Body of pancreas (tissue), 4 donors: ENCODE results near the gene ATXN1. TPM values are rescaled to one million over a fixed set of nuclear protein-coding genes. Genes with fewer than 3 reads are reported as not detected.

Experiments used
- ATAC-seq: fragments of 150-250 bp; one replicate; pipeline ENCODE4 v1.9.1; 2016
- DNase-seq, 4 donors: peaks; one replicate each; pipeline ENCODE4 v3.0.0-alpha.2; 2019
- H3K27ac ChIP-seq, 4 donors: fragments of 200-600 bp; sonication (generic); 1 replicate in 3 of 4; 2 replicates in 1 of 4; pipeline versions ENCODE4 v1.5.1 to v1.6.1; 2016 to 2019; ENCODE audit warnings: mild to moderate bottlenecking in 1 of 4, mixed read lengths in 1 of 4, moderate library complexity in 1 of 4
- H3K27me3 ChIP-seq, 2 donors: fragments of 200-600 bp; sonication (generic); one replicate each; pipeline ENCODE4 v1.6.0; 2016; ENCODE audit warnings: mild to moderate bottlenecking in 1 of 2
- H3K36me3 ChIP-seq, 2 donors: fragments of 200-600 bp; sonication (generic); replicated peaks in 1 of 2; 2 replicates each; pipeline ENCODE4 v1.5.1; 2016; ENCODE audit warnings: low read depth in 2 of 2; ENCODE audit not compliant: insufficient read depth in 1 of 2
- H3K4me1 ChIP-seq: fragments of 200-600 bp; sonication (generic); one replicate; pipeline ENCODE4 v1.6.0; 2016
- H3K4me3 ChIP-seq, 2 donors: fragments of 200-600 bp; sonication (generic); 1 replicate in 1 of 2; 2 replicates in 1 of 2; pipeline ENCODE4 v1.5.1; 2016 to 2019
- H3K9me3 ChIP-seq, 3 donors: fragments of 200-600 bp; sonication (generic); 1 replicate in 2 of 3; 2 replicates in 1 of 3; pipeline ENCODE4 v1.5.1; 2016
- CTCF ChIP-seq, 7 experiments: fragments of 450-650 bp in 4 of 7; fragments of 200-600 bp in 3 of 7; sonication (generic) in 3 of 7; IDR thresholded peaks; one replicate each; pipeline ENCODE4 v1.5.1; 2016 to 2019; ENCODE audit warnings: antibody characterized with exemption in 7 of 7
- POLR2A ChIP-seq, 3 donors: fragments of 450-650 bp; IDR thresholded peaks; one replicate each; pipeline ENCODE4 v1.6.1; 2016; ENCODE audit warnings: antibody characterized with exemption in 3 of 3, mild to moderate bottlenecking in 2 of 3
- WGBS, 2 donors: methylation state at CpG; one replicate each; pipeline ENCODE4 v1.1.5; 2017; 5-methylcytosine and 5-hydroxymethylcytosine counted together
- intact Hi-C: fragments of 100-400 bp; cut with DNase I; formaldehyde crosslinking; loops from one replicate; pipeline ENCODE4 v1.15.1; 2023
- total RNA-seq, 2 donors: library from RNA; depleted of rRNA; stranded (reverse); fragments of >200 nt; gene quantifications; one replicate each; pipeline ENCODE4 v1.1.0, GENCODE V29; 2016

ATXN1 gene
- total RNA-seq, 2 donors from 2014 or later, result 24.6 to 24.7 TPM

DNA sequence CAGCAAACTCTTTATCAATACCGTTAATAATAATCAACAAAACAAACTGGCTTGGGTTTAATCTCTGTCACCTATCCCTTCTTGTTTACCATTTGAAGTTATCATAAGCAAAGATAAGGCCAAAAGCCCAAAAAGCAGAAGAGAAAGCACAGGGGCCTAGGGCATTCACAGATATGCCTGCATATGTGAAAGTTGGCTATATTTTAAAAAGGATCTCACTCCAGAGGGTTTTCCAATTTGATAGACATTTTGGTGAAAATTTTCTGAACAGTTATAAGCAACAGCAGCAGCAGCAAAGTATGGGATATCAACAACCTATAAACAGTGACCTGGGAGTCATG is 101.1 kb downstream of the ATXN1 start:
- peaks cover 11% of the 10 kb centered on the region for H3K4me1 ChIP-seq
- 3 to 15% methylated on average over 1 of the region's 1 CpG for WGBS, 2 donors
- peaks cover 0 to 2% of the 10 kb centered on the region in 2 donors for H3K36me3 ChIP-seq
- H3K4me3 ChIP-seq, result no peak overlapping the region
- no peaks in the 10 kb centered on the region for H3K9me3 ChIP-seq
- H3K27ac ChIP-seq, result no peak overlapping the region
- ATAC-seq, result no peak
- intact Hi-C loops, result no loop called here
- H3K27me3 ChIP-seq, result no peaks in the 10 kb centered on the region
- no peak for DNase-seq
- no peak for TF ChIP-seq CTCF (IDR thresholded peaks at IDR 0.05)
- TF ChIP-seq POLR2A (IDR thresholded peaks at IDR 0.05), result no peak

DNA sequence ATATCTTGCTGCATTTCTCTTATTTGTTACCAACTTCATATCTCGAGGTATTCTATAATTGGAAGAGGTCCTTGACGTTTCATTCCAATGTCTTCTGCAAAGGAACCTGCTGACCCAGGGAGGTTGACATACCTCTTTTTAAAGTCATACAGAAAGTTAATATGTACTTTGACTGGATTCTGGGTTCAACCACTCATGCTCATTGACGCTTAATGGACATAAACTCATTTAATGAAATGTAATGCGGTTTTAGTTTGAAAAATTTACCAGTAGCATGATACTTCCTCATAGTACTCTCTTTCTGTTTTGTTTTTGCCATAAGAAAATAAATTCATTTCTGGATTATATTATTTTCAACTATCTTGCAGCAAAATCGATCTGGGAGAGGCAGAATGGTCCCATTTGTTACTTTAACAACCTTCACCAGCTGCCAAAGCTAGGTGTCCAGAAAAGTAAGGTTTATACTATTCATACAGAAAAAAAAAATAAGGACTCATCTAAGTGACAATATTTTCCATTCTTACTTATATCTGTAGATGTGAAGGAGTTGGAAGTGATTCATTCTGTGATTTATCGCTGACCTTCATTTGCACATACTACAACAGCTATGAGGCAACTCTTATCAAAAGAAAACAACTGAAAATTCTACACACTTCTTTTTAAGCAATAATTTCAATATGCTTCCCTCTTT is 101.6 kb downstream of the ATXN1 start:
- WGBS, 2 donors, result 65 to 74% methylated on average over 6 of the region's 6 CpGs
- no peak for DNase-seq
- ATAC-seq, result no peak

GRCh38 chr6:16658348-16659034 is 102.8 kb downstream of the ATXN1 start:
- DNase-seq, result no peak
- intact Hi-C loops, result no loop called here
- no peak for TF ChIP-seq CTCF (IDR thresholded peaks at IDR 0.05)
- no peak for TF ChIP-seq POLR2A (IDR thresholded peaks at IDR 0.05)

More for the DNA sequence above, 101.6 kb downstream of the ATXN1 start:
- Histone ChIP-seq H3K4me1 (peaks cover 11% of the 10 kb centered on the region), H3K4me3 (no peak overlapping the region), H3K36me3 (peaks cover 0 to 2% of the 10 kb centered on the region in 2 donors), H3K27ac (no peak overlapping the region), H3K27me3 (no peaks in the 10 kb centered on the region), H3K9me3 (no peaks in the 10 kb centered on the region)
- TF ChIP-seq POLR2A (IDR thresholded peaks at IDR 0.05) (no peak), CTCF (IDR thresholded peaks at IDR 0.05) (no peak)
- intact Hi-C loops, result no loop called here

GRCh38 chr6:16657768-16658167 is 103.5 kb downstream of the ATXN1 start:
- Histone ChIP-seq H3K36me3 (peaks cover 0 to 2% of the 10 kb centered on the region in 2 donors), H3K4me1 (peaks cover 11% of the 10 kb centered on the region), H3K27ac (no peak overlapping the region), H3K4me3 (no peak overlapping the region), H3K27me3 (no peaks in the 10 kb centered on the region), H3K9me3 (no peaks in the 10 kb centered on the region)
- intact Hi-C loops, result no loop called here
- TF ChIP-seq CTCF (IDR thresholded peaks at IDR 0.05) (no peak), POLR2A (IDR thresholded peaks at IDR 0.05) (no peak)
- ATAC-seq, result no peak
- DNase-seq, result no peak
- WGBS, 2 donors, result 80 to 94% methylated on average over 1 of the region's 1 CpG

More at GRCh38 chr6:16658348-16659034, 102.8 kb downstream of the ATXN1 start:
- no peaks in the 10 kb centered on the region for H3K27me3 ChIP-seq
- no peaks in the 10 kb centered on the region for H3K9me3 ChIP-seq
- WGBS, 2 donors, result 57 to 62% methylated on average over 5 of the region's 5 CpGs
- H3K4me3 ChIP-seq, result no peak overlapping the region
- ATAC-seq, result no peak
- no peak overlapping the region for H3K27ac ChIP-seq
- H3K36me3 ChIP-seq, result peaks cover 0 to 2% of the 10 kb centered on the region in 2 donors
- H3K4me1 ChIP-seq, result peaks cover 11% of the 10 kb centered on the region
